GM12873 (cell line): Measurements from ENCODE around the gene ARHGAP27.

Experiments used
- TF ChIP-seq, protein P1 (sequence below): IDR thresholded peaks from 2 replicates; pipeline ENCODE4 v1.5.1; 2012; ENCODE audit warnings: low read depth, mild to moderate bottlenecking, moderate library complexity, low read length, control low read depth; ENCODE audit not compliant: insufficient read depth; ENCODE audit errors: missing control alignments

The ARHGAP27 gene

DNA sequence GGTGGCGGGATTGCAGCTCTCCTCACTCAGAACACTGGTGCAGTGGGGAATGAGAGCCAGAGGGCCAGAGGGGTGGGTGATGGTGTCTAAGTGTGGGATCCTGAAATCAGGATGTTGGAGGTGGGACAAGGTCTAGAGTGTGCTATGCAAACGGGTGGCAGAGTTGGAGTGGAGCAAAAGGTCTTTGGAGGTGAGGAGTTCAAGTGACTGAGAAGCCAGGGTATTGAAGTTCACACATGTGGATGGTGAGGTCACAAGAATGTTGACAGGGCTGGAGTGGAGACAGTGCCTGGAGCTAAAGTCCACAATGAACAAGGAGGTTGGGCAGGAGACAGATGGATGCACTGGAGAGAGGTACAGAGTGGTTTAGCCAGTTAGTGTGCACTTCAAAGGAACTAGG lies 77.6 kb downstream of the ARHGAP27 start:
- TF ChIP-seq, protein P1, sequence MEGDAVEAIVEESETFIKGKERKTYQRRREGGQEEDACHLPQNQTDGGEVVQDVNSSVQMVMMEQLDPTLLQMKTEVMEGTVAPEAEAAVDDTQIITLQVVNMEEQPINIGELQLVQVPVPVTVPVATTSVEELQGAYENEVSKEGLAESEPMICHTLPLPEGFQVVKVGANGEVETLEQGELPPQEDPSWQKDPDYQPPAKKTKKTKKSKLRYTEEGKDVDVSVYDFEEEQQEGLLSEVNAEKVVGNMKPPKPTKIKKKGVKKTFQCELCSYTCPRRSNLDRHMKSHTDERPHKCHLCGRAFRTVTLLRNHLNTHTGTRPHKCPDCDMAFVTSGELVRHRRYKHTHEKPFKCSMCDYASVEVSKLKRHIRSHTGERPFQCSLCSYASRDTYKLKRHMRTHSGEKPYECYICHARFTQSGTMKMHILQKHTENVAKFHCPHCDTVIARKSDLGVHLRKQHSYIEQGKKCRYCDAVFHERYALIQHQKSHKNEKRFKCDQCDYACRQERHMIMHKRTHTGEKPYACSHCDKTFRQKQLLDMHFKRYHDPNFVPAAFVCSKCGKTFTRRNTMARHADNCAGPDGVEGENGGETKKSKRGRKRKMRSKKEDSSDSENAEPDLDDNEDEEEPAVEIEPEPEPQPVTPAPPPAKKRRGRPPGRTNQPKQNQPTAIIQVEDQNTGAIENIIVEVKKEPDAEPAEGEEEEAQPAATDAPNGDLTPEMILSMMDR: no peak

DNA sequence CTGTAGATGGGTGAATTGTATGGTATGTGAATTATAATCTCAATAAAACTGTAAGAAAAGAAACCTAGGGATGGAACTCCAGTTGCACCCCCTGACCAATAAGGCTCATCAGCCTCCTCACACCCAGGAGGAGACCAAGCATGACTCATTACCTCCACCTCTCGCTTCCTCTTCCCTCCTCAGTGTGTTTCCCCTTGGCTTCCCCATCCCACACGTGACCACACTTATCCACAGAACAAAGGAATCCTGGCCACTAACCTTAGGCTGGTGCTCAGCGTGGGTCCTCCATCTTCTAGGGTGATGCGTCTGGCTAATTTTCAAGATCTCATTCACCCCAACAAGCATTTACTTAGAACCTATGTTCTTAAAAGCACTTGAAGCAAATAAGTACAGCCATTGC lies 79.6 kb downstream of the ARHGAP27 start:
- TF ChIP-seq, protein P1: no peak

DNA sequence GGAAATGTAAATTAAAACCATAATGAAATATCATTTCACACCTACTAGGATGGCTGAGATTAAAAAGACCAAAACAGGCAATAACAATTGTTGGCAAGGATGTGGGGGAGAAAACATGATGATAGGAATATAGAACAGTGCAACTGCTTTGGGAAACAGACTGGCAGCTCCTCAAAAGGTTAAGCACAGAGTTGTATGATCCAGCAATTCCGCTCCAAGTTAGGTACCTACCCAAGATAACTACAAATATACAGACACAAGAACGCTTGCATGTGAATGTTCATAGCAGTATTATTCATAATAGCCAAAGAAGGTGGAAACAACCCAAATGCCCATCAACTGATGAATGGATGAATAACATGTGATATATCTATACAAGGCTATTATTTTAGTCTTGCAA lies 80.8 kb downstream of the ARHGAP27 start:
- TF ChIP-seq, protein P1: no peak

DNA sequence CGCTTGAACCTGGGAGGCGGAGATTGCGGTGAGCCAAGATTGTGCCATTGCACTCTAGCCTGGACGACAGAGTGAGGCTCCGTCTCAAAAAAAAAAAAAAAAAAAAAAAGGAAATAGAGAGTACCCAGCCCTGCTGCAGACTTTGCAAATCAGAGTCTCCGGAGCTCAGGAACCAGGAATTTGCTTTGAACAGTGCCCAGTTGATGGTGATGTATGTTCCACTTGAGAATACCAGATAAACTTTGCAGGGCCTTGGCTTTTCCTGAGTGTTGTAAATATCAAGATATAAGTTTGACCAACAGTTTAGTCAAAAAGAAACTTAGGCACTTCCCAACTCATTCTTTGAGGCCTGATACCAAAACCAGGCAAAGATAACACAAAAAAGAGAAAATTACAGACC lies 85.2 kb downstream of the ARHGAP27 start:
- TF ChIP-seq, protein P1: no peak

DNA sequence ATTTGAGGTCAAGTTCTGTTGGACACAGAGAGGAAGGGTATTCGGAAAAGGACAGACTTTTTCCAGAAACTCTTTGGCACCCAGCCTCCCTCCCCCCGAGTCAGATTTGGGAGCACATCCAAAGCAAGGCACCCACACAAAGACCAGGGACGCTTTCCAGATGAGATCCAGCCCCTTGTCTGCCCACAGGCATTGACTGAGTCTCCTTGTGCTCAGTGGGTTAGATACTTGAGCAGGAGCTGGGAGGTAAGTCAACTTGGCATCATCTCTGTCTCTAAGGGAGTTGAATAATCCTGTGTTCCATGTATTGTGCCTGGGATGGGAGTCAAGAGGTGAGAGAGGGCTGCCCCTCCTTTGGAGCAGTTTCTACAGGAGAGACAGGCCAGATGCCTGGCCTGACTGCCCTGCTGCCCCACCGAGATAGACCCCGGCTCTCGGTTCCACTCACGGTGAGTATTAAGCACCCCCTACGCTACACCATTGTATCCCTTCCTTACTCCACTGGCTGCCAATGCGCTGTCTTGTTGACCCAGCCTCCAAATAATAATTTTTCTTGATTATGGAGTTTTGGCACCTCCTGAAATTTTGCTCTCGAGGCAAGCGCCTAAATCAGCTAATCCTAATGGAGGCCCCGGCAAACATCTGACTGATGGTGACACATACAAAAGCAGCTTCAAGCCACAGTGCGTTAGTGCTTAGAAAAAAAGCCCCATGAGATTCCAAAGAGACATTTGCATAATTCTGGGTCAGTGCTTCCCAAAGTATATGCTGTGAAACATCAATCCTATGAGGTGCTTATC lies 86.3 kb downstream of the ARHGAP27 start:
- TF ChIP-seq, protein P1: no peak

DNA sequence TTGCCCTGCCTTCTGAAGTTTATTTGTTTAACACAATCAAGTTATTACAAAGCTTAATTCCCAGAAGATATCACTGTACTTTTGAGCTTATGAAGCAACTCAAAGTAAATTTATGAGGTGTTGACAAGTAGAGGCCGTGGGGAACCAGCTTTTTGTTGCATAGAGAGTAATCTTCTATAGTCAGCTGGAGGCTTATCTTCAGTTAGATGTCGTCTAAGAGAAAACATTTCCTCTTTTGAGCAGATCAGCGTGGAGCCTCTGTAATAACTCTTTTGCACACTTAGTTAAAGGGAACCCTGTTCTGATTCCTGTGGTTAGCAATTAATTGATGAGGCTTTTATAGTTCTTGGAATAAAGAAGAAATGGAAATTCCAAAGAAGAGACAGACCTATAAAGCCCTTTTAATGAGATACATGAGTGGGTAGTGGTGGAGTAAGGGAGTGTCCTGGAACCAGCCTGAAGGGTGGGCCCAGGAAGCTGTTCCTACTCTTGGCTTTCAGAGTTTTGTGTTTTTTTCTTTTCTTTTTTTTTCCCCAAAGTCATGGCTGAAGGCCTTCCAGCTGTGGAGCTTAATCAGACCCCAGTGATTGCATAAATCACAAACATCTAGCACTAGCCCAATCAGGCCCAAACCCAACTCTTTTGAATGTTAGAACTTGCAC lies 87.0 kb downstream of the ARHGAP27 start:
- TF ChIP-seq, protein P1: no peak

DNA sequence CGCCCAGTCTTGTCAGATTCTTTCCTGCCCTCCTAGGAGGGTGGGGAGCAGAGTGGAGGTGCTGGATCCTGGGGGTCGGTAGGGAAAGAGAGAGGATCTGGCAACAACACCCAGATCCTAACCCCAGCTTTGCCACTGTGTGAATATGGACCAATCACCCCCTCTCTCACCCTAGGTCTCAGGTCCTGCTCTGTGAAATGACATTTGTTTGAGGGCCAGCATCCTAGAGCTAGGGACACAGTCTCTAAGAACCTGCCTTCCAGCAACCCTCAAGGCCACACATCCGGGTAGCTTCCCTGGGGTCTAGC lies 87.5 kb downstream of the ARHGAP27 start:
- TF ChIP-seq, protein P1: no peak
